ENCODE results near the gene MAVS.

DNA sequence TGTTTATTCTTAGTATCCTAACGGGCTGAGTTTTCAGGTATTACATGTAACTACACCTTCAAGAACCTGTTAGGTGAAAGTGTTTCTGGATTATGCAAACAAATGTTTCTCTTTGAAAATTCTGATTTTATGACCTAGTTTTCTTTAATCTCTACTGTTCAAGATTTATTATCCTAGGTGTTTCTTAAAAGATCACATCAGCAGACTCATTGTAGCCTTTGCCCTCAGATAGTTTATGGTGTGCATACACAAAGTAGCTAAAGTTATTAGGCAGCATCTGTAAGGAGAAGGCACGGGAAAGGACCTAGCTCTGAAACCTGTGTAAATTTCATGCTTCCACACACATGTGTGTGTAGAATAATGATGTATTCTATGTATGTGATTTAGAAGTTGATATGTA lies 64.2 kb downstream of the MAVS start:
- TF ChIP-seq, protein P1, sequence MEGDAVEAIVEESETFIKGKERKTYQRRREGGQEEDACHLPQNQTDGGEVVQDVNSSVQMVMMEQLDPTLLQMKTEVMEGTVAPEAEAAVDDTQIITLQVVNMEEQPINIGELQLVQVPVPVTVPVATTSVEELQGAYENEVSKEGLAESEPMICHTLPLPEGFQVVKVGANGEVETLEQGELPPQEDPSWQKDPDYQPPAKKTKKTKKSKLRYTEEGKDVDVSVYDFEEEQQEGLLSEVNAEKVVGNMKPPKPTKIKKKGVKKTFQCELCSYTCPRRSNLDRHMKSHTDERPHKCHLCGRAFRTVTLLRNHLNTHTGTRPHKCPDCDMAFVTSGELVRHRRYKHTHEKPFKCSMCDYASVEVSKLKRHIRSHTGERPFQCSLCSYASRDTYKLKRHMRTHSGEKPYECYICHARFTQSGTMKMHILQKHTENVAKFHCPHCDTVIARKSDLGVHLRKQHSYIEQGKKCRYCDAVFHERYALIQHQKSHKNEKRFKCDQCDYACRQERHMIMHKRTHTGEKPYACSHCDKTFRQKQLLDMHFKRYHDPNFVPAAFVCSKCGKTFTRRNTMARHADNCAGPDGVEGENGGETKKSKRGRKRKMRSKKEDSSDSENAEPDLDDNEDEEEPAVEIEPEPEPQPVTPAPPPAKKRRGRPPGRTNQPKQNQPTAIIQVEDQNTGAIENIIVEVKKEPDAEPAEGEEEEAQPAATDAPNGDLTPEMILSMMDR (IDR thresholded peaks at IDR 0.05), result no peak
- no peak for TF ChIP-seq POLR2A (IDR thresholded peaks at IDR 0.05)

Data from heart left ventricle (tissue), 13 donors.